B cell (primary cell): ENCODE data around the gene BACH2.

Source experiments
- EZH2 ChIP-seq: IDR thresholded peaks from 2 replicates; pipeline ENCODE4 v1.6.1; 2012; ENCODE audit warnings: borderline replicate concordance, low read depth, mild to moderate bottlenecking, moderate library complexity, low read length; ENCODE audit not compliant: insufficient read depth, poor library complexity, severe bottlenecking
- TF ChIP-seq, protein P1 (sequence below): fragments of 200-600 bp; IDR thresholded peaks from one replicate; pipeline ENCODE4 v1.8.0; 2022; ENCODE audit warnings: antibody characterized with exemption, mild to moderate bottlenecking

DNA sequence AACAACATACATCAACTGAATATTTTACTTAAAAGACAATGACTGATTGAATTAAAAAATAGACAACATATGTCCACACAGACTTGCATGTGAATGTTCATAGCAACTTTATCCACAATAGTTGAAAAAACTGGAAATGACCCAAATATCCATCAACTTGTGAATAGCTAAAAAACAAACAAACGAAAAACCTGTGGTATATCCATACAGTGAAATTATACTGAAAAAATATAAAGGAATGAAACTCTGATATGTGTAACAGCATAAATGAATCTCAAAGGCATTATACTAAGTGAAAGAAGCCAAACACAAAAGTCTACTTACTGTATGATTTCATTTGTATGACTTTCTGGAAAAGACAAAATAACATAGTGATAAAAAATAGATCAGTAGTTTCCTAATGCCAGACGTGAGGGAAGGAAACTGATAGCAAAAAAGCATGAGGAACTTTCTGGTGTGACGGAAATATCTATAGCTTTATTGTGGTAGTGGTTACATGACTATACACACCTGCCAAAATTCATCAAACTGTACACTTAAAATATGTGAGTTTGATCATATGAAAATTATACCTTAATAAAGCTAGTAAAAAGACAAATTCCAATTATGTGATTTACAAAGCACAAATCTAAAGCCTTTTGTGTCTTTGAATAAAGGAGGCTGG, 123.2 kb downstream of the BACH2 start:
- TF ChIP-seq, protein P1, sequence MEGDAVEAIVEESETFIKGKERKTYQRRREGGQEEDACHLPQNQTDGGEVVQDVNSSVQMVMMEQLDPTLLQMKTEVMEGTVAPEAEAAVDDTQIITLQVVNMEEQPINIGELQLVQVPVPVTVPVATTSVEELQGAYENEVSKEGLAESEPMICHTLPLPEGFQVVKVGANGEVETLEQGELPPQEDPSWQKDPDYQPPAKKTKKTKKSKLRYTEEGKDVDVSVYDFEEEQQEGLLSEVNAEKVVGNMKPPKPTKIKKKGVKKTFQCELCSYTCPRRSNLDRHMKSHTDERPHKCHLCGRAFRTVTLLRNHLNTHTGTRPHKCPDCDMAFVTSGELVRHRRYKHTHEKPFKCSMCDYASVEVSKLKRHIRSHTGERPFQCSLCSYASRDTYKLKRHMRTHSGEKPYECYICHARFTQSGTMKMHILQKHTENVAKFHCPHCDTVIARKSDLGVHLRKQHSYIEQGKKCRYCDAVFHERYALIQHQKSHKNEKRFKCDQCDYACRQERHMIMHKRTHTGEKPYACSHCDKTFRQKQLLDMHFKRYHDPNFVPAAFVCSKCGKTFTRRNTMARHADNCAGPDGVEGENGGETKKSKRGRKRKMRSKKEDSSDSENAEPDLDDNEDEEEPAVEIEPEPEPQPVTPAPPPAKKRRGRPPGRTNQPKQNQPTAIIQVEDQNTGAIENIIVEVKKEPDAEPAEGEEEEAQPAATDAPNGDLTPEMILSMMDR, result no peak
- TF ChIP-seq EZH2, result no peak
